GM12873 (cell line): ENCODE measurements around the gene ARL5A.

ENCODE experiments used
- TF ChIP-seq, protein P1 (sequence below): IDR thresholded peaks from 2 replicates; pipeline ENCODE4 v1.5.1; 2012; ENCODE audit warnings: low read depth, mild to moderate bottlenecking, moderate library complexity, low read length, control low read depth; ENCODE audit not compliant: insufficient read depth; ENCODE audit errors: missing control alignments

Gene ARL5A

DNA sequence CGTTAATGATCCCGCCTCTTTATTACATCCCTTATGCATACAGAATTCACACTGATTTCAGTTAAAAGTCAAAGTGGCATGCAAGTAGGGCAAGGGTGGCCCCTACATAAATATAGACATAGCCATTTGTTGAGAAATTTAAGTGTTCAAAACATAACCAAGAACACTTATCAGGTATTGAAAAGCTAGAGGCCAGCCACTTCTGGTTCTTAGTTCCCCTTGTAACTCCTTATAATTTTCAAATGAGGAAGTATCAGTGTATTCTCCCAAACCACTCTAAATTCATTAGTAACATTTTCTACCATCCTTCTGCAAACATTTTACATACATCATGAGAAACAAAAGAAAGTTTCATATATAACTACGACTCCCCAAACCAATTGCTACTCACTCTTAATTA is 5.8 kb upstream of the ARL5A start:
- TF ChIP-seq, protein P1, sequence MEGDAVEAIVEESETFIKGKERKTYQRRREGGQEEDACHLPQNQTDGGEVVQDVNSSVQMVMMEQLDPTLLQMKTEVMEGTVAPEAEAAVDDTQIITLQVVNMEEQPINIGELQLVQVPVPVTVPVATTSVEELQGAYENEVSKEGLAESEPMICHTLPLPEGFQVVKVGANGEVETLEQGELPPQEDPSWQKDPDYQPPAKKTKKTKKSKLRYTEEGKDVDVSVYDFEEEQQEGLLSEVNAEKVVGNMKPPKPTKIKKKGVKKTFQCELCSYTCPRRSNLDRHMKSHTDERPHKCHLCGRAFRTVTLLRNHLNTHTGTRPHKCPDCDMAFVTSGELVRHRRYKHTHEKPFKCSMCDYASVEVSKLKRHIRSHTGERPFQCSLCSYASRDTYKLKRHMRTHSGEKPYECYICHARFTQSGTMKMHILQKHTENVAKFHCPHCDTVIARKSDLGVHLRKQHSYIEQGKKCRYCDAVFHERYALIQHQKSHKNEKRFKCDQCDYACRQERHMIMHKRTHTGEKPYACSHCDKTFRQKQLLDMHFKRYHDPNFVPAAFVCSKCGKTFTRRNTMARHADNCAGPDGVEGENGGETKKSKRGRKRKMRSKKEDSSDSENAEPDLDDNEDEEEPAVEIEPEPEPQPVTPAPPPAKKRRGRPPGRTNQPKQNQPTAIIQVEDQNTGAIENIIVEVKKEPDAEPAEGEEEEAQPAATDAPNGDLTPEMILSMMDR = no peak

DNA sequence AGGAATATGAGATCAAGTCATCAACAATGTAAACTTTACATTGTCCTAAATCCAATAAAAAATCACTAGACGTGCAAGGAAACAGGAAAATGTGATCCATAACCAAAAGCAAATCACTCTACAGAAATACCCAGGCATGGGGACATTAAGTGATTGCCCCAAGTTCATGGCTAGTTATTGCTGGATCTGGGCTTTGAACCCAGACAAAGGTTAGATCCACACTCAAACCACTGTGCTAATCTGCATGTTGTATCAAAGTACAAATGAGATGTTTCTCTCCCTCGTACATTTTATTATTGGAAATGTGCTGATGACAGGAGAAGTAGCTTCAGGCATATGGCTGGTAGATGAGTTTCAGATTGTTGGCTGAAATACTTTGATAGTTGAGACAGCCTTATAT is 2.7 kb upstream of the ARL5A start:
- TF ChIP-seq, protein P1 = no peak

DNA sequence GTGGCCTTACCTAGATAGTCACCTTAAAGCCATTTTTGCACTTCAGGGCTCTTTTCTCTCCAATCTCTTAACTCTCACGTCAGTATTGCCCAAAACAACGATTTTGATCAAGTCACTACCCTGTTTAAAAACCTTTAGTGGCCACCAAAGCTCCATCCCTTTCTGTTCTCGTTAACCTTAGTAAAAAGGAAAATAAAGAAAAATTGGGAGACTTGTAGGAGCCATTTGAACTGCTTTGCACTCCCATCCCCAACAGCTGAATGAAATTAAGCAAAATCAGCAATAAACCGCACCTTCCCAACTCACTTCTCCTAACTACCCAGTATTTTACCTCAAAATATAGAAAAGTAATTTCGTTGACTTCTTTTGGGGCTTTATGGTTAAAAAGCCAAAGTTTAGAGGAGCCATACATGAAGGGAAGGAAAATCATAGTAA is 686 bp upstream of the ARL5A start:
- TF ChIP-seq, protein P1 = no peak

DNA sequence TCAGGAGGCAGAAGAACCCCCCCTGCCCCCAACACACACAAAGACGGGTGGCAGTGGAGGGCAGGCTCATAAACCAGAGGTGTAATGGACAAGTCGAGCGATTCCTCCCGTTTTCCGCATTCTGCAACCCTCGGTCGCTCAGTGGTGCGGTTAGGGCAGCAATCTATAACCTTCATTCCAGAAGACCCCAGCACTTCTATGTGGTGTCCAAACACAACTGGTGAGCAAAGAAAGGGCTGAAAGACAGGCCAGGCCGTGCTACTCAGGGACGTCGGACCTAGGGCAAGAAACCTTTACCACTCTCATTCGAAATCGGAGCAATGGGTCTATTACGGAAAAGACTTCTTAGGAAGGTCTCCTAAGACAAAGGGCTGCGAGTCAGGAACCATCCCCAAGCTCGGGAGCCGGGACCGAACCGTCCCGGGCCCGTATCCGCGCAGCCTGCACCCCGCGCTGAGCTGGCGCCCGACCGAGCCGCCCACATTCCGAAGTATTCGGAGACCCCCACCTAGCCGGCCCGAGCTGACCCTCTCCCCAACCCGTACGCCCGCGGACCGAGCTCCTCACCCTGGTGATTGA is 568 bp downstream of the ARL5A start:
- TF ChIP-seq, protein P1 = no peak

DNA sequence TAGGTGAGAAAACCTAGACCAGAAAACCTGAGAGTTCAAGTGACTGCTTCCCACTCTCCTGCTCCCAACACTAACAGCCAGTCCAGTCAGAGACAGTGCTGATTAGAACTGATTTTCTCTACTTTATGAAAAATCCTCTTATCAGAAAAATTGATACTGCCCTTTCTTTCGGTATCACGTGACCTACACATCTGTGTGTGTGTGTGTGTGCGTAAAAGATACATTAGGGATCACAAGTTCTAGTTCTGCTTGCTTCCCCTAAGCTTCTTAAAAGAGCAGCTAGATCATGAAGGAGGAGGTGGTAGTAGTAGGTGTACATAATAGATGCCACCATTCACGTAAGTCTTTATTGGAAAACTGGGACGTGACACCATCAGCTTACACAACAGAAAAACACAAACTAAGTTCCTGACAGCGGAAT is 1.5 kb downstream of the ARL5A start:
- TF ChIP-seq, protein P1 = no peak

DNA sequence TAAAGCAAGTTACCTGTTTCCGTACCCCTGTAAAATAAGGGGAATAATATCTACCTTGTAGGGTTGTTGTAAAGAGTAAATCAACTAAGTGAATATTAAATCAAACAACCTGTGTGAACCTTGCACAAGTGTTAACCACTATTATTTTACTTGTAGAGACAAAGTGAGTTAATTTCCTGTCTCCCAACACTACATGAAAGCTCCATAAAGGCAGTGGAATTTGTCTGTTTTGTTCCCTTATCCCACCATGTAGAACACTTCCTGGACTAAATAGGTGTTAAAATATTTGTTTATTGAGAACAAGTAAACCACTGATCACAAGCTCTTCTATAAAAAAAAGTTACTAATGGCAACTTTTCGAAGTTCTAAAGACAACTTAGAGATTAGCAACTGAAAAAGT is 3.3 kb downstream of the ARL5A start:
- TF ChIP-seq, protein P1 = no peak

DNA sequence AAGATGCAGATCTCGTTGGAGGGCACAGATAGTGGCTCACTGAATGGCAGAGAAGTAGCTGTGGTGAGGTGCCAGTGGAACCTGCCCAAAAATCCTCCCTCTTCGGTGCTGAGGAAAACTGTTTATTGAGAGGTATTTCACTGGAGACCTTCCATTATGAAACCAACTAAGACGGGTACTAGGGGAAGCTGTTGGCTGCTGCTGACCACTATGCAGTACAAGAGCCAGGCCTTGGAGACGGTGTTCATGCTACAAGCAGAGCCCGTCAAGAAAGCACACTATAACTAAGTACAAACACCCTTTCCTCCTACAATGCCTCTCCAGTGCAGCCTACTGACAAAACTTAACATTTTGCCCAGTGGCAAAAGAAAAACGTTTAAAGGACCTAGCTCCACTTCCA is 4.6 kb downstream of the ARL5A start:
- TF ChIP-seq, protein P1 = no peak
